Mucosa of stomach (tissue), 1 donor: Measurements from ENCODE around the gene CARMIL1.

Experiments
- H3K27me3 ChIP-seq: one replicate; pipeline ENCODE4 v1.7.0; 2013; ENCODE audit warnings: mild to moderate bottlenecking, low read length; ENCODE audit not compliant: control insufficient read depth, insufficient read depth
- H3K36me3 ChIP-seq: one replicate; pipeline ENCODE4 v1.7.0; 2013; ENCODE audit warnings: low read length; ENCODE audit not compliant: control insufficient read depth, insufficient read depth
- H3K4me1 ChIP-seq: one replicate; pipeline ENCODE4 v1.7.0; 2013; ENCODE audit warnings: mild to moderate bottlenecking, low read length; ENCODE audit not compliant: control insufficient read depth, insufficient read depth
- H3K4me3 ChIP-seq: one replicate; pipeline ENCODE4 v1.7.0; 2013; ENCODE audit warnings: low read length
- H3K9ac ChIP-seq: one replicate; pipeline ENCODE4 v1.7.0; 2013; ENCODE audit warnings: mild to moderate bottlenecking, low read length, moderate library complexity
- H3K9me3 ChIP-seq: one replicate; pipeline ENCODE4 v1.7.0; 2013; ENCODE audit warnings: mild to moderate bottlenecking, low read length, moderate library complexity; ENCODE audit not compliant: control insufficient read depth
- donor health status: Pancreatic carcinoma.

CARMIL1 gene

GRCh38 chr6:25613415-25613814, 334.2 kb downstream of the CARMIL1 start:
- no peaks in the 10 kb centered on the region for H3K36me3 ChIP-seq
- H3K4me3 ChIP-seq, result no peak overlapping the region
- no peaks in the 10 kb centered on the region for H3K27me3 ChIP-seq
- no peak overlapping the region for H3K9ac ChIP-seq
- H3K9me3 ChIP-seq, result no peaks in the 10 kb centered on the region
- H3K4me1 ChIP-seq, result no peaks in the 10 kb centered on the region

GRCh38 chr6:25614052-25614451, 334.9 kb downstream of the CARMIL1 start:
- Histone ChIP-seq H3K9ac (no peak overlapping the region), H3K27me3 (no peaks in the 10 kb centered on the region), H3K4me1 (no peaks in the 10 kb centered on the region), H3K9me3 (no peaks in the 10 kb centered on the region), H3K36me3 (no peaks in the 10 kb centered on the region), H3K4me3 (no peak overlapping the region)

- H3K9ac ChIP-seq, result no peak overlapping the region
- H3K9me3 ChIP-seq, result no peaks in the 10 kb centered on the region
- H3K36me3 ChIP-seq, result no peaks in the 10 kb centered on the region
- no peaks in the 10 kb centered on the region for H3K4me1 ChIP-seq
- no peak overlapping the region for H3K4me3 ChIP-seq
- no peaks in the 10 kb centered on the region for H3K27me3 ChIP-seq
Observed at GRCh38 chr6:25615471-25615870, 336.3 kb downstream of the CARMIL1 start.

GRCh38 chr6:25617997-25618396, 338.8 kb downstream of the CARMIL1 start:
- Histone ChIP-seq H3K36me3 (no peaks in the 10 kb centered on the region), H3K4me1 (no peaks in the 10 kb centered on the region), H3K9me3 (no peaks in the 10 kb centered on the region), H3K9ac (no peak overlapping the region), H3K4me3 (no peak overlapping the region), H3K27me3 (no peaks in the 10 kb centered on the region)

GRCh38 chr6:25619217-25619616, 340.0 kb downstream of the CARMIL1 start:
- Histone ChIP-seq H3K9me3 (no peaks in the 10 kb centered on the region), H3K36me3 (no peaks in the 10 kb centered on the region), H3K9ac (no peak overlapping the region), H3K4me3 (no peak overlapping the region), H3K4me1 (no peaks in the 10 kb centered on the region), H3K27me3 (no peaks in the 10 kb centered on the region)

- Histone ChIP-seq H3K4me3 (no peak overlapping the region), H3K36me3 (no peaks in the 10 kb centered on the region), H3K9me3 (no peaks in the 10 kb centered on the region), H3K27me3 (no peaks in the 10 kb centered on the region), H3K4me1 (no peaks in the 10 kb centered on the region), H3K9ac (no peak overlapping the region)
Observed at GRCh38 chr6:25620391-25620790, 341.2 kb downstream of the CARMIL1 start.

- Histone ChIP-seq H3K4me3 (no peak overlapping the region), H3K36me3 (no peaks in the 10 kb centered on the region), H3K27me3 (no peaks in the 10 kb centered on the region), H3K4me1 (no peaks in the 10 kb centered on the region), H3K9ac (no peak overlapping the region), H3K9me3 (no peaks in the 10 kb centered on the region)
Observed at GRCh38 chr6:25623065-25623464, 343.9 kb downstream of the CARMIL1 start.

- Histone ChIP-seq H3K9ac (no peak overlapping the region), H3K9me3 (no peaks in the 10 kb centered on the region), H3K27me3 (no peaks in the 10 kb centered on the region), H3K4me1 (no peaks in the 10 kb centered on the region), H3K36me3 (no peaks in the 10 kb centered on the region), H3K4me3 (no peak overlapping the region)
Observed at GRCh38 chr6:25623879-25624278, 344.7 kb downstream of the CARMIL1 start.

- Histone ChIP-seq H3K4me1 (no peaks in the 10 kb centered on the region), H3K4me3 (no peak overlapping the region), H3K9me3 (no peaks in the 10 kb centered on the region), H3K27me3 (no peaks in the 10 kb centered on the region), H3K9ac (no peak overlapping the region), H3K36me3 (no peaks in the 10 kb centered on the region)
Observed at GRCh38 chr6:25627001-25627400, 347.8 kb downstream of the CARMIL1 start.

GRCh38 chr6:25628471-25629197, 349.5 kb downstream of the CARMIL1 start:
- Histone ChIP-seq H3K4me3 (no peak overlapping the region), H3K4me1 (no peaks in the 10 kb centered on the region), H3K9ac (no peak overlapping the region), H3K27me3 (no peaks in the 10 kb centered on the region), H3K9me3 (no peaks in the 10 kb centered on the region), H3K36me3 (no peaks in the 10 kb centered on the region)

GRCh38 chr6:25629198-25629576, 350.0 kb downstream of the CARMIL1 start:
- Histone ChIP-seq H3K36me3 (no peaks in the 10 kb centered on the region), H3K27me3 (no peaks in the 10 kb centered on the region), H3K4me1 (no peaks in the 10 kb centered on the region), H3K9me3 (no peaks in the 10 kb centered on the region), H3K9ac (no peak overlapping the region), H3K4me3 (no peak overlapping the region)

GRCh38 chr6:25630508-25631278, 351.5 kb downstream of the CARMIL1 start:
- H3K27me3 ChIP-seq, result no peaks in the 10 kb centered on the region
- no peak overlapping the region for H3K4me3 ChIP-seq
- H3K9me3 ChIP-seq, result no peaks in the 10 kb centered on the region
- H3K36me3 ChIP-seq, result no peaks in the 10 kb centered on the region
- H3K9ac ChIP-seq, result no peak overlapping the region
- H3K4me1 ChIP-seq, result no peaks in the 10 kb centered on the region
